DLD1 (cell line): Measurements from ENCODE around the gene GRID2IP.
"Not testable (repeated sequence)": the region's sequence is repeated elsewhere in the genome, so short reads cannot be mapped to it uniquely, and the experiment has no call there.

Experiments
- in situ Hi-C: cut with HindIII; loops from 2 replicates; pipeline ENCODE4 v1.10.0; 2017; ENCODE audit warnings: low sequenced_read_pairs

GRID2IP gene

DNA sequence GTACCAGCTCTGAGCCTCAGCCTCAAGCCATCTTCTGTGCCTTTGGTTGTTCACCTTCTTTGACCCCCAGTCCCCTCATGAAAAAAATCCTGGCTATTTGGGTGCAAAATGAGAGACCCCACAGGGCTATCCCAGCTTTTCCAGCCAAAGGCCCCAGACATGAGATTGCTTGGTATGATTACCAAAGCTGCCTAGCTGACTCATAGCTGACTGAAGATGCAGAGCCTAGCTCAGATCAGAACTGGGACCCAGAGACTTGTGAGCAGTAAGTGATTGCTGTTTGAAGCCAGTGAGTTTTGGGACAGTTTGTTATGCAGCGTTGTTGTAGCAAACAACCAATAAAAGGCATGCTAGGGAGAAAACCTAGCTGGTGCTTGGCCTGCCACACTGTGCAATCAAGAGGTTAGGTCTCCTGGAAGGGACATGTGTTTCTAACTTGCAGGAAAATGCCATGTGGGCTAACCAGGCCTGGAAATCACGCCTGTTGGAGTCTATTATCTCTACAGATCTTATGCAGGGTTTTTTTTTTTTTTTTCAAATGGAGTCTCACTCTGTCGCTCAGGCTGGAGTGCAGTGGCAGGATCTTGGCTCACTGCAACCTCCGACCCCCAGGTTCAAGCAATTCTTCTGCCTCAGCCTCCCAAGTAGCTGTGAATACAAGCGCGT lies 55.5 kb downstream of the GRID2IP start:
- in situ Hi-C loops, result no loop called here

DNA sequence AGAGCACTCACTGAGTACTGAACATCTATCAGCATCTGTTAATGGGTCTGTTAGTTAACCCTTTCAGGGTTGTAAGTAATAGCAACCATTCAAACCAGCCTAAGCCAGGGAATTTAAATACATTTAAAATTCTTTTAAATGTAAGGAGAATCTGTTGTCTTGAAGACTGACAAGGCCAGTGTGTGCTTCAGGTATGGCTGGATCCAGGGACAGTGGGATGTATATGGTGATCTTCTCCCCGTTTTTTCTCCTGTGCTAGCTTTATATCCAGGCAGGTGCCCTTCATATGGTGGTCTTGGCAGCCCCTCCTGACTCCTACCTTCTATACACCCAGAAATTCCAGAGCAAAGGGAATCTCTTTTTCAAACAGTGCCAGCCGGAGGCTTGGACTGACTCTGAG lies 56.9 kb downstream of the GRID2IP start:
- in situ Hi-C loops, result no loop called here

DNA sequence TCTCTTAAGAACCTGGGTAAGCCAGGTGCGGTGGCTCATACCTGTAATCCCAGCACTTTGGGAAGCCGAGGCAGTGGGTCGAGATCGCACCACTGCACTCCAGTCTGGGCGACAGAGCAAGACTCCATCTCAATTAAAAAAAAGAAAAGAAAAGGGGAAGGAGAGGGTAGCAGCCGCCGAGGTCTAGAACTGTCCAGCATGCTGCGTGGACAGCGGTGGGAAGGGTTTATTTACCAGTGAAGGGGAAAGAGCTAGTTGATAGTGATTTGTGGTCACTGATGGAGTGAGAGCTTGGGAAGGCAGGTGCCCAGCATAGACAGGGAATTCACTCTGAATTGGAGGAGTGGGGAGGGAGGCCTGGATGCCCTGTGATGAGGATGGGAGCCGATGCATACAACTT lies 60.1 kb downstream of the GRID2IP start:
- in situ Hi-C loops, result no loop called here

DNA sequence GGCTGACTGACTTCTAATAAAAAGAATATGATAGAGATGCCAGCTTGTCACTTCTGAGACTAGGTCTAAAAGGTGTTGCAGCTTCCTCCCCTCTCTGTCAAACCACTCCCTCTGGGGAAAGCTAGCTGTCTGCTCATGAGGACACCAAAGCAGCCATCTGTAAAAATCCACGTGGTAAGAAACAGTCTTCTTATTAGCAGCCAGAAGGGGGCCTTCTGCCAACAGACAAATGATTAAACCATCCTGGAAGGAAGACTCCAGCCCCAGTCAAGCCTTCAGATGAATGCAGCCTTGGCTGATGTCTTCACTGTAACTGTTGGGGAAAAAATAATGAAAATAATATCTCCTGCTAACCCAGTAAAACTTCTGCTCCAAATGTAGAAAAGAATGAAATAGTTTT lies 61.6 kb downstream of the GRID2IP start:
- in situ Hi-C loops, result no loop called here

DNA sequence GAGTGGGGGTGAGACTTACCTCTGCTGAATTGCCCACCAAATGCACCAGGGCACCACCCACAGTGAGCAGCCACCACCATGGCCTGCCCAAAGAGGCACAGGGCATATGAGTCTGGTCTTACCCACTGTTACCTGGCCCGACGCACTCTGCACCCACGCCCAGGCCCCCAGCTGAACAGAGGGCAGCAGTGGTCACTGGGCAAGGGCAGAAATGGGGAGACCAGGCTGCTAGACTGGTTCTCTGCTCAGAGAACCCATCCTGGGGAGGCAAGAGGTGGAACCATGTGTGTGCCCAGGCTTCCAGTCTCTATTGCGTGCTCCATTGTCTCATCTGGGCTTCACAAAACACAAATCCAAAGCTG lies 64.1 kb downstream of the GRID2IP start:
- in situ Hi-C loops, result no loop called here

DNA sequence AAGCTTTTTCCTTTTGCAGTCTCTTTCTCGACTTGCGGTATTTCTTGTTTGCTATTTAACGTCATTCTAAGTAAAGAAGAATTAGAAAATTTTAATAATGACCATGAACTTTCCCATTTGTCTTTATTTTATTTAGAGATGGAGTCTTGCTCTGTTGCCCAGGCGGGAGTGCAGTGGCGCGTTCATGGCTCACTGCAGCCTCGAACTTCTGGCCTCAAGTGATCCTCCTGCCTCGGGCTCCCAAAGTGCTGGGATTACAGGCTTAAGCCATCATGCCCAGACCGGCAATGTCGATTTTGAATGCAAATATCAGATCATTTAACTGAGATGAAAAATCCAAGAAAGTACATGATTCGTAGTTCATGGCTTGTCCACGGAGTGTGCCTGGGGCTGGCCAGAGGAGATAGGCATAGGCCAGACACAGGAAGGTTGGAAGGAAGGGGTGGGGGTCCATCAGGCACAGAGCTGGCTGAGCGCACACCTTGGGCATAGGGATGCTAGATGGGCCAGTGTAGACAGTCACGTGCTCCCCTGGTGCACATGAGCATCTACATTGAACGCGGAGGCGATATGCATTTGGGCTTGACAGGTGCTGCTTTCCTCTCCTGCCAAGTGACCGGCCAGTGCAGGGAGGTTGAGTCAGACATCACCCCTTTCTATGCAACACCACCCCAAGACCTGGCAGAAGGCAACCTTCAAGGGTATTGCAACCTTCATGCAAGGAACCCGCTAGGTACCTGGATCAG lies 64.7 kb downstream of the GRID2IP start:
- in situ Hi-C loops, result no loop called here

DNA sequence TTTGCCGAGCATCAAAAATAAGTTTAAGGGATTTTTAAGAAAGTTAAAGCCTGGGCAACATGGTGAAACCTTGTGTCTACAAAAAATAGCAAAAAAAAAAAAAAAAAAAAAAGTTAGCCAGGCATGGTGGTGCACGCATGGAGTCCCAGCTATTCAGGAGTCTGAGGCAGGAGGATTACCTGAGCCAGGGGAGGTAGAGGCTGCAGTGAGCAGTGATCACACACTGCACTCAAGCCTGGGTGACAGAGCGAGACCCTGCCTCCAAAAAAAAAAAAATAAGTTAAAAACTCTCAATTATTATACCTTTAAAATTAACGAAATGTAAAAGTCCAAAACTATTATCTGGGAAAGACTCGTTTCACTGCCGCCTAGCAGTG lies 68.5 kb downstream of the GRID2IP start:
- in situ Hi-C loops, result no loop called here

DNA sequence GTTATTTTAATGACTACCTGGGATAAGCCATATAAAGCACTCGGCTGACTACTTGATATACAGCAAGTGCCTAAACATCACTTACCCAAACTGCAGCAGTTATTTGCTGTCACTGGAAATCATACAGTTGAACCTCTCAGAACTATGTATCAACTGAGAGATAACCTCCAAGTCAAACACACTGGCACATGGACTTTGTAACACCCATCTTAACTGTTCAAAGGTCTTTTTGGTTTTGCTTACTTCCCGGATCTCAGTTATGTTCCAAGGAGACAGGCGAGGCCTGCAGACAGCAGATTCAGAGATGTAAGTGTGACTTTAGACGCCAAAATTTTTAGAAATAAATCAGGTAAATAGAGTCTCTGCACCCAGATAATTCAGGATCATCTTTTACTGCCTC lies 69.0 kb downstream of the GRID2IP start:
- in situ Hi-C loops, result no loop called here

DNA sequence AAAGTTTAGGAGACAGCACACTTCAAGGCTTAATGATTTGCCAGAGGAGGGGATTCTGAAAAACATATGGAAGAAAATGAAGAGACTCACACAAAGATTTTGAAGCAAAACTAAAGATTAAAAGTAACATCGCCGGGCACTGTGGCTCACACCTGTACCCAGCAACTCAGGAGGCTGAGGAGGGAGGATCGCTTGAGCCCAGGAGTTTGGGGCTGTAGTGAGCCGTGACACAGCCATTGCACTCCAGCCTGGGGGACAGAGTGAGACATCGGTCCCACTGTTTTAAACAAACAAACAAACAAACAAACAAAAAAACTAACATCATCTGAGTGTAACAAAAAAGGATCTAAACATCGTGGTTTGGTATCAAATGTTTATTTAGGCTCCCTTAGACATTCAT lies 69.8 kb downstream of the GRID2IP start:
- in situ Hi-C loops, result no loop called here

DNA sequence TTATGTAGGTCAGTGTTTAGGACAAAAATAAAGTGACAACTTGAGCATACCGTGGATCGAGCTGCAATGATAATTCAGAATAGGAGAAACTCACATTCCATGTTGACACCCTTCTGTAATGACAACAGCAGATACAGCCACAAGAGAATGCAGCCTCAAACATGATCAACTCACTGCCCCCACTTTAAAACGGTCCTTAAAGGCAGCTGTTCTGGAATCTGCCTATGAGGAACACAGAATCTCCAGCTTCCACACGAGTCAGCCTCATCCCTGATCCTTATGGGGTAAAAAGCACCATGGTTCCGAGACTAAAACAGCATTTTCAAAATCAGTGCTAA lies 71.0 kb downstream of the GRID2IP start:
- in situ Hi-C loops, result no loop called here

DNA sequence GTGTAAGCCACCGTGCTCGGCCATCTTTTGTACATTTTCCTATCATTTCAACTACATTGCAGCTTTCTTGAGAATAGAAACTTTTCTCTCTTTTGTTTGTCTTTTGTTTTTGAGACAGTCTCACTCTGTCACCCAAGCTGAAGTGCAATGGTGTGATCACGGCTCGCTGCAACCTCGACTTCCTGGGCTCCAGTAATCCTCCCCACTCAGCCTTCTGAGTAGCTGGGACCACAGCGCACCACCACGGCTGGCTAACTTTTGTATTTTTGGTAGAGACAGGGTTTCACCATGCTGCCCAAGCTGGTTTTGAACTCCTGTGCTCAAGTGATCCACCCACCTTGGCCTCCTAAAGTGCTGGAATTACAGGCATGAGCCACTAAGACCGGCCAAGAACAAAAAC lies 72.2 kb downstream of the GRID2IP start:
- in situ Hi-C loops, result no loop called here

DNA sequence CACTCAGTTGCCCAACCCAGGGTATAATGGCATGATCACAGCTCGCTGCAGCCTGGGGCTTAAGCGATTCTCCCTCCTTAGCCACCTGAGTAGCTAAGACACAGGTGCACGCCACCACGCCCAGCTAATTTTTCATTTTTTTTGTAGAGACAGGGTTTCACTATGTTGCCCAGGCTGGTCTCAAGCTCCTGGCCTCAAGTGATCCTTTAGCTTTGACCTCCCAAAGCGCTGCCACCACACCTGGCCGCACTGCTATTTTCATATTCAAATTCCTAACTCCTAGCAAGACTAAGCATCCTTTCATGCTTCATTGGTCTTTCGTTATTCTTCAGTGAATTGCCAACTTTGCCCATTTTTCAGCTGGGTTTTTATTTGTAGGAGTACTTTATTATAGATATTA lies 73.1 kb downstream of the GRID2IP start:
- in situ Hi-C loops, result no loop called here

DNA sequence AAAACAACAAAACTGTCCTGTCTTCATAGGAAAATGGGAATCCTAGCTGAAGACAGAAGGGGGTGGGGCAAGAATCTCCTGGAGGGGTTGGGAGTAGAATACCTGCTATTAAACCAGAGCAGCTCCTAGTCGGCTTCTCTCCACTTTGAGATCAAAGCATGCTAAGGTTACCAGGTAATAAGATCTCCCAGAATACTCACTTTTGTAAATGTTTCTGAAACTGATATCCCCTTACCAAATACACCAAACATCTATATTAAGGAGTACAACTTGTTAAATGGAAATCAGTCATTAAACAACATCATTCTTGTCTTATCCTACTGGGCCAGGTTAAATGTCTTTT lies 74.0 kb downstream of the GRID2IP start:
- in situ Hi-C loops, result no loop called here

DNA sequence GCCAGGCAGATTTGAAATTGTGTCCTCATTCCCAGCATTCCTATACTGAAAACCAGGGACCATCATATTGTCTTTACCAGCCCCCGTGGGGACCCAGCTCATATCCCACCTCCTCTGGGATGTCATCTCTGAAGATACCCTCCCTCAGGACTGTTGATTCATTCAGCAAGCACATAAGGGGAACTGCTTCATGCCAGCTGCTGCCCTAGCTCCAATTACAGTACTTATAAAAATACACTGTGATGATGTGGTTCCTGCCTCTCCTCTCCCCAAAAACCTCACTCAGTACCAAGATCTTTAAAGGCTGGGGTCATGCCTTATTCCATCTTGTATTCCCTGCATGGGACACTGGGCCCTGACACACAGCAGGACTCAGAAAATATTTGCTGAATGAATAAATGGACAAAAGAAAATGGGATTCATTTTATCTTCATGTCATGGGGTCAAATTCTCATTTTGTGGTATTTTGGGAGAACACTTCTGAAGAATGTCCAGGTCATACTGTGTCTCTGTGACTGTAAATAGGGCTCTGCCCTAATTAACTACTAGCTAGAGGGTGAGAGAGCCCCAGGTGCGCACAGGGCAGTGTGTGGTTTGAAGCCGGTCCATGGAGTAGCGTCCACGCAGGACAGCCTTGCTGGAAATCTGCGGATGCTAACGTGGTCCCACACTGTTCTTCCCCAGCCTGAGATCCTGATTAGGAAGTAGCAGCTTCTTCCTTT lies 74.5 kb downstream of the GRID2IP start:
- in situ Hi-C loops, result no loop called here

DNA sequence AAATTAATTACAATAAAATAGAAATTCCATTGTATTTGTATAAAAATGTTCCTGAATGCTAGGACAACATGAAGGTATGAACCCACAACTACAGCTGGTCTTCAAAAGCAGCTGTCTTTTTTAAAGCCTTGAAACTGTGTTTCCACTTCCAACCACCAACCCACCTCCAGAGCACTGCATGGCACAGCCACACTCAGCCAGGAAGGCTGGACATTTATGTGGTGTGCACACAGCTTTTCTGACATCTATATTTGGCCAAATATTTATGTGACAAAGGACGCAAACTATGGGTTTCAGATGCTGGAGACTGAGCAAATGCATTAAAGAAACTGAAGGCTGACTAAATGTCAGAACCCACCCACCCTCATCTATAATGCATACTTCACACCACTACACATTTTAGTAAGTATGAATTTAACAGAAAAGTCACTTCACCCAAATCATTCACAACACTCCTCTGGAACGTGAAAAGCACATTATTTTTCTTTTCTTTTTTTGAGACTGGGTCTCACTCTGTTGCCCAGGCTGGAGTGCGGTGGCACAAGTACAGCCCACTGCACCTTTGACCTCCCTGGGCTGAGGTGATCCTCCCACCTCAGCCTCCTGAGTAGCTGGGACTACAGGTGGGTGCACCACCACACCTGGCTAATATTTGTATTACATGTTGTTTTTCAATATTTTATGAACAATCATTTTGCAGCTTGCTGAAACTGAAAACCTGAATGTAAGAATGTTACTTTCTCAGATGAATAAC lies 75.7 kb downstream of the GRID2IP start:
- in situ Hi-C loops, result no loop called here

DNA sequence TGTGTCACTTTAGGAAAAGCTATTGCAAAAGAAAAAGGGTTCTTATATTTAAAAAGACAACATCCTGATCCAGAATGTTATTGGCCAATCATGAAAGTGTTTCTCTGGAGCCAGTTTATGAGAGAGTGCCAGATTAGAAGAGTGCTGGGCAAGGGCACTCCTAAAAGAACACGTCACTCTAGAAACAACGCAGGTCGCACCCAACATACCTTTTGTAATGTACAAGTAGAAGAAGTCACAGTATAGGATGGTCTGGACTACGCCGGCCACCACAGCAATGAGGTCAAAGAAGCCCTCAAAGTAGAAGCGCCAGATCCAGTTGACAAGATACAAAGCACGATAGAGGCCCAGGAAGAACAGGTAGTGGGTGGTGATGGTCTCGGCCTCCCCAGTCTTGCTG lies 85.4 kb downstream of the GRID2IP start:
- in situ Hi-C loops, result no loop called here

DNA sequence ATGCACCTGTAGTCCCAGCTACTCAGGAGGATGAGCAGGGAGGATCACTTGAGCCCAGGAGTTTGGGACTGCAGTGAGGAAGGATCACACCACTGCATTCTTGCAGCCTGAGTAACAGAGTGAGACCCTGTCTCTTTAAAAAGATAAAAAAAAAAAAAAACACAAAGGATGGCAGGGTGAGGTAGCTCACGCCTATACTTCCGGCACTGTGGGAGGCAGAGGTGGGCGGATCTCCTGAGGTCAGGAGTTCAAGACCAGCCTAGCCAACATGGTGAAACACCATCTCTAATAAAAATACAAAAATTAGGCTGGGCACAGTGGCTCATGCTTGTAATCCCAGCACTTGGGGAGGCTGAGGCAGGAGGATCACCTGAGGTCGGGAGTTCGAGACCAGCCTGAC lies 87.7 kb downstream of the GRID2IP start:
- in situ Hi-C loops, result not testable (repeated sequence)

DNA sequence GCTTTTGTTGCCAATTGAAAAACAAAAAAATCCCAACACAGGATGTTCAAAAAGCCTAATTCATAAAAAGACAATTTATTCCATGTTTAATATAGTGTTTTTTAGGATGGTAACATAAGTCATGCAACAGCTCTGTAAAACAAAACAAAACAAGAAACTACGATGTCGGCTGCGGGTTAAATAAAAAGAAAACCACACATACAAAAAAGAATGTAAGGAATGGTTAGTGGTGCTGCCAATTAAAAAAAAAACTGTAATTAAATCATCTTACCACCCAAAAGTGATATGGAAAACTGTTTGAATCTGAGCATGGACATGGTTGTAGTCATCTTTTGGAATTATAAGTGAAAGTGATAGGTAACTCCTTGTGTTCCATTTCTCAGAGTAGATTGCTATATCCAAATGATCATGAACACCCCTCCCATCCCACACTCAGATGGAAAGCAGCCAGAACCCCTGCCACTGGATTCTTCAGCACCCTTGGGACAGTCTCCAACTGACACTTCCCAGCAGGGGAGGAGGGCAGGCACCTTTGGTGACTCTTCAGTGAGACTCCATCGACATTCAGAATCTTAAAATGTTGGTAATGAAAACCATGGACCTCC lies 89.2 kb downstream of the GRID2IP start:
- in situ Hi-C loops, result no loop called here

DNA sequence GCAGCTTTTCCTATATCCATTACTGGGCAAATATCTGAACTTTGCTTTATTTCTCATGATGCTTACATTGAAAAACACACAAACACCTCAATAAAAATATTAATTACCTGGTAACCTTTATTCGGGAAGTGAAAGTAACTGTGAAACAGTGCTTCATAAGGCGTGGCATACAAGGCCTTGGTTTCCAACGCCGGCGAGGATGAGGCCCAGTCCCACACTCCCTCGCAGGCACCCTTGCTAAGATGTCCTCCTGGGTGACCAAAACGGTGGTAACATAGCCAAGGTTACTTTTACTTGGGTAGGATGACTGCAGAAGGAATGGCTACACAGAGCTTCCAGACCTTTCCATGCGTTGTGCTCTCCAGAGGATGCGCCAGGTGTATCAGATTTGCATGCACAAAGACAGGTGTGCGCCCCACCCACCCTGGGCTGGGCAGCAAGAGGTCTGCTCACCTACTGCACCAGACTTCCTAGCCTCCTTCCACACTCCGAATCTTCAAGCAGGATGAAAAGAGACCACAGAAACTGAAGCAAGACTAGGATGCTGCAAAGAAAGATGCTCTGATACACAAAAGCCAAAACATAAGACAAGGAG lies 90.2 kb downstream of the GRID2IP start:
- in situ Hi-C loops, result no loop called here

DNA sequence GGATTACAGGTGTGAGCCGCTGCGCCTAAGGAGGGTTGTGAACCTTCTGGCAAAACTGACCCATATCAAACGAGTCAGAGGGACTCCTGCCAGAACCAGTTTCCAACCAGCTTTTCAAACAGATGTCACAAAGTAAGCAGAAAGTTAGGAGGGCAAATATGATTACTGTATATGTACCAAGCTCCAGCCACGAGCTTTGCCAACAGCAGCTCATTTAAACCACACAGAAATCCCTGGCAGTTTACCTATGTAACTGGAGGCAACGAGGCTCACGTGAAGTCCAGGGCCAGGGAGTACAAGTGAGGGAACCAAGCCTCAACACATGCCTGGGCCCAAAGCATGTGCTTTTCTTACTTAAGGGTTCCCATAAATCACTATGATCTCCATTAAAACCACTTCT lies 91.0 kb downstream of the GRID2IP start:
- in situ Hi-C loops, result no loop called here

DNA sequence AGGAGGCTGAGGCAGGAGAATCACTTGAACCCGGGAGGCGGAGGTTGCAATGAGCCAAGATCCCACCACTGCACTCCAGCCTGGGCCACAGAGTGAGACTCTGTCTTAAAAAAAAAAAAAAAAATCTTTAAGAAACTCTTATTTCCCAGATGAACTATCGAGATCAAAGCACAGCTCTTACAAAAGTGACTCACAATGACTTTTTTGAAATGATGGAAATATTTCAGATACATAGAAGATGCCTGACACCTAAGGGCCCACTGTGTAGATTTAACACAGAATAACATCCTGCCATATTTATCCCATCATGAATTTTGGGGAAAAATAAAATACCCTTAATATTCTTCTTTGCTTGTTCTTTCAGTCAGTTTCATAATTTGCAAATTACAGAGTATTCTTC lies 92.6 kb downstream of the GRID2IP start:
- in situ Hi-C loops, result not testable (repeated sequence)
